ENCODE measurements around the gene CEP120. TPM values are rescaled to one million over a fixed set of nuclear protein-coding genes. Genes with fewer than 3 reads are reported as not detected.
"Not testable (repeated sequence)": the region's sequence is repeated elsewhere in the genome, so short reads cannot be mapped to it uniquely, and the experiment has no call there.

Gene CEP120
- total RNA-seq, 1 donor from 2014 or later, result 29.8 TPM

GRCh38 chr5:123364441-123365155, 58.6 kb downstream of the CEP120 start:
- Mint-ChIP-seq H3K27me3 (ENCODE audit: insufficient read depth) (no peaks in the 10 kb centered on the region), H3K27ac (no peak overlapping the region), H3K4me3 (no peak overlapping the region), H3K4me1 (ENCODE audit: low read depth) (no peaks in the 10 kb centered on the region), H3K9me3 (no peaks in the 10 kb centered on the region), H3K36me3 (ENCODE audit: low read depth) (peaks cover 32% of the 10 kb centered on the region)
- DNase-seq (ENCODE audit: low spot score), result no peak
- intact Hi-C loops (cut with micrococcal nuclease), result no loop called here

GRCh38 chr5:123360910-123361309, 62.3 kb downstream of the CEP120 start:
- peaks cover 46% of the 10 kb centered on the region for H3K36me3 Mint-ChIP-seq (ENCODE audit: low read depth)
- H3K4me3 Mint-ChIP-seq, result no peak overlapping the region
- H3K4me1 Mint-ChIP-seq (ENCODE audit: low read depth), result no peaks in the 10 kb centered on the region
- H3K27me3 Mint-ChIP-seq (ENCODE audit: insufficient read depth), result no peaks in the 10 kb centered on the region
- H3K9me3 Mint-ChIP-seq, result peaks cover 15% of the 10 kb centered on the region
- no peak for DNase-seq (ENCODE audit: low spot score)
- H3K27ac Mint-ChIP-seq, result no peak overlapping the region
- intact Hi-C loops (cut with micrococcal nuclease), result no loop called here

- H3K9me3 Mint-ChIP-seq, result peaks cover 15% of the 10 kb centered on the region
- no peak for DNase-seq (ENCODE audit: low spot score)
- H3K4me3 Mint-ChIP-seq, result no peak overlapping the region
- peaks cover 49% of the 10 kb centered on the region for H3K36me3 Mint-ChIP-seq (ENCODE audit: low read depth)
- no peaks in the 10 kb centered on the region for H3K27me3 Mint-ChIP-seq (ENCODE audit: insufficient read depth)
- no peak overlapping the region for H3K27ac Mint-ChIP-seq
- intact Hi-C loops (cut with micrococcal nuclease), result no loop called here
- no peaks in the 10 kb centered on the region for H3K4me1 Mint-ChIP-seq (ENCODE audit: low read depth)
Measured at GRCh38 chr5:123360201-123360571, 63.0 kb downstream of the CEP120 start.

GRCh38 chr5:123359454-123360200, 63.6 kb downstream of the CEP120 start:
- H3K27me3 Mint-ChIP-seq (ENCODE audit: insufficient read depth), result no peaks in the 10 kb centered on the region
- no peak overlapping the region for H3K4me3 Mint-ChIP-seq
- H3K27ac Mint-ChIP-seq, result no peak overlapping the region
- intact Hi-C loops (cut with micrococcal nuclease), result no loop called here
- H3K9me3 Mint-ChIP-seq, result peaks cover 15% of the 10 kb centered on the region
- H3K4me1 Mint-ChIP-seq (ENCODE audit: low read depth), result no peaks in the 10 kb centered on the region
- H3K36me3 Mint-ChIP-seq (ENCODE audit: low read depth), result peaks cover 51% of the 10 kb centered on the region
- no peak for DNase-seq (ENCODE audit: low spot score)

GRCh38 chr5:123358751-123359150, 64.5 kb downstream of the CEP120 start:
- no peaks in the 10 kb centered on the region for H3K4me1 Mint-ChIP-seq (ENCODE audit: low read depth)
- peaks cover 51% of the 10 kb centered on the region for H3K36me3 Mint-ChIP-seq (ENCODE audit: low read depth)
- no peak overlapping the region for H3K27ac Mint-ChIP-seq
- no peak for DNase-seq (ENCODE audit: low spot score)
- peaks cover 18% of the 10 kb centered on the region for H3K9me3 Mint-ChIP-seq
- H3K4me3 Mint-ChIP-seq, result no peak overlapping the region
- intact Hi-C loops (cut with micrococcal nuclease), result no loop called here
- H3K27me3 Mint-ChIP-seq (ENCODE audit: insufficient read depth), result no peaks in the 10 kb centered on the region

- Mint-ChIP-seq H3K4me1 (ENCODE audit: low read depth) (no peaks in the 10 kb centered on the region), H3K4me3 (no peak overlapping the region), H3K36me3 (ENCODE audit: low read depth) (peaks cover 51% of the 10 kb centered on the region), H3K9me3 (peaks cover 22% of the 10 kb centered on the region), H3K27me3 (ENCODE audit: insufficient read depth) (no peaks in the 10 kb centered on the region), H3K27ac (no peak overlapping the region)
- intact Hi-C loops (cut with micrococcal nuclease), result no loop called here
- DNase-seq (ENCODE audit: low spot score), result no peak
Measured at GRCh38 chr5:123358304-123358703, 64.9 kb downstream of the CEP120 start.

GRCh38 chr5:123351820-123352219, 71.4 kb downstream of the CEP120 start:
- H3K9me3 Mint-ChIP-seq, result peaks cover 15% of the 10 kb centered on the region
- DNase-seq (ENCODE audit: low spot score), result no peak
- no peaks in the 10 kb centered on the region for H3K4me1 Mint-ChIP-seq (ENCODE audit: low read depth)
- no peak overlapping the region for H3K27ac Mint-ChIP-seq
- no peak overlapping the region for H3K4me3 Mint-ChIP-seq
- H3K36me3 Mint-ChIP-seq (ENCODE audit: low read depth), result peaks cover 27% of the 10 kb centered on the region
- intact Hi-C loops (cut with micrococcal nuclease), result no loop called here
- no peaks in the 10 kb centered on the region for H3K27me3 Mint-ChIP-seq (ENCODE audit: insufficient read depth)

- no peak for DNase-seq (ENCODE audit: low spot score)
- H3K4me3 Mint-ChIP-seq, result no peak overlapping the region
- intact Hi-C loops (cut with micrococcal nuclease), result no loop called here
- H3K27ac Mint-ChIP-seq, result no peak overlapping the region
- H3K27me3 Mint-ChIP-seq (ENCODE audit: insufficient read depth), result no peaks in the 10 kb centered on the region
- H3K9me3 Mint-ChIP-seq, result peaks cover 10% of the 10 kb centered on the region
- H3K4me1 Mint-ChIP-seq (ENCODE audit: low read depth), result no peaks in the 10 kb centered on the region
- H3K36me3 Mint-ChIP-seq (ENCODE audit: low read depth), result peaks cover 25% of the 10 kb centered on the region
Measured at GRCh38 chr5:123351240-123351639, 72.0 kb downstream of the CEP120 start.

GRCh38 chr5:123350742-123351141, 72.5 kb downstream of the CEP120 start:
- intact Hi-C loops (cut with micrococcal nuclease), result no loop called here
- Mint-ChIP-seq H3K27ac (no peak overlapping the region), H3K9me3 (peaks cover 7% of the 10 kb centered on the region), H3K4me1 (ENCODE audit: low read depth) (no peaks in the 10 kb centered on the region), H3K36me3 (ENCODE audit: low read depth) (peaks cover 25% of the 10 kb centered on the region), H3K4me3 (no peak overlapping the region), H3K27me3 (ENCODE audit: insufficient read depth) (no peaks in the 10 kb centered on the region)
- DNase-seq (ENCODE audit: low spot score), result no peak

GRCh38 chr5:123344816-123345426, 78.3 kb downstream of the CEP120 start:
- no peaks in the 10 kb centered on the region for H3K4me1 Mint-ChIP-seq (ENCODE audit: low read depth)
- H3K36me3 Mint-ChIP-seq (ENCODE audit: low read depth), result peaks cover 19% of the 10 kb centered on the region
- no peak overlapping the region for H3K27ac Mint-ChIP-seq
- no peaks in the 10 kb centered on the region for H3K27me3 Mint-ChIP-seq (ENCODE audit: insufficient read depth)
- intact Hi-C loops (cut with micrococcal nuclease), result no loop called here
- no peaks in the 10 kb centered on the region for H3K9me3 Mint-ChIP-seq
- no peak for DNase-seq (ENCODE audit: low spot score)
- H3K4me3 Mint-ChIP-seq, result no peak overlapping the region

- no peaks in the 10 kb centered on the region for H3K4me1 Mint-ChIP-seq (ENCODE audit: low read depth)
- H3K27ac Mint-ChIP-seq, result no peak overlapping the region
- no peak overlapping the region for H3K4me3 Mint-ChIP-seq
- H3K9me3 Mint-ChIP-seq, result no peaks in the 10 kb centered on the region
- intact Hi-C loops (cut with micrococcal nuclease), result no loop called here
- H3K27me3 Mint-ChIP-seq (ENCODE audit: insufficient read depth), result peaks cover 3% of the 10 kb centered on the region
- peaks cover 5% of the 10 kb centered on the region for H3K36me3 Mint-ChIP-seq (ENCODE audit: low read depth)
- no peak for DNase-seq (ENCODE audit: low spot score)
Measured at GRCh38 chr5:123340928-123341327, 82.3 kb downstream of the CEP120 start.

- intact Hi-C loops (cut with micrococcal nuclease); H3K4me1 Mint-ChIP-seq (ENCODE audit: low read depth); H3K27ac Mint-ChIP-seq: not testable (repeated sequence)
Measured at GRCh38 chr5:123308377-123308776, 114.8 kb downstream of the CEP120 start.

GRCh38 chr5:123305751-123306150, 117.5 kb downstream of the CEP120 start:
- Mint-ChIP-seq H3K4me3 (no peak overlapping the region), H3K4me1 (ENCODE audit: low read depth) (no peaks in the 10 kb centered on the region), H3K27ac (no peak overlapping the region), H3K9me3 (no peaks in the 10 kb centered on the region), H3K27me3 (ENCODE audit: insufficient read depth) (peaks cover 2% of the 10 kb centered on the region), H3K36me3 (ENCODE audit: low read depth) (no peaks in the 10 kb centered on the region)
- no peak for DNase-seq (ENCODE audit: low spot score)
- intact Hi-C loops (cut with micrococcal nuclease), result no loop called here

More at GRCh38 chr5:123308377-123308776, 114.8 kb downstream of the CEP120 start:
- not testable (repeated sequence) for DNase-seq (ENCODE audit: low spot score); H3K4me3 Mint-ChIP-seq; H3K36me3 Mint-ChIP-seq (ENCODE audit: low read depth); H3K9me3 Mint-ChIP-seq; H3K27me3 Mint-ChIP-seq (ENCODE audit: insufficient read depth)
